ENCODE measurements around the gene HOMEZ. TPM values are rescaled to one million over a fixed set of nuclear protein-coding genes. Genes with fewer than 3 reads are reported as not detected.

The HOMEZ gene
- total RNA-seq, 1 experiment from 2014 or later = 7.6 TPM

- ChIA-PET POLR2A (interaction anchor here (0.6 to 0.9 kb wide), 3 partner anchors 15 to 146 kb away, joined by 3 to 5 read pairs (median 3); partner anchors contain the start of gene BCL2L2), CTCF (interaction anchor here (1.2 to 1.7 kb wide), 2 partner anchors 39 to 201 kb away, joined by 3 to 5 read pairs; no protein-coding TSS in a partner anchor)
- no TSS peak for BruUV-seq (replicated peaks)
- no peaks in the 10 kb centered on the region for H3K27me3 ChIP-seq (ENCODE audit: control insufficient read depth, insufficient read depth, low read length)
- no peak for DNase-seq (ENCODE audit: low read depth, low spot score)
- ATAC-seq = peak; percentile 70
- peaks cover 7% of the 10 kb centered on the region for H3K4me1 ChIP-seq (ENCODE audit: control insufficient read depth, insufficient read depth, low read length)
- peak overlapping the region; percentile 95 for H3K27ac ChIP-seq (ENCODE audit: low read length)
- no peak for TF ChIP-seq POLR2AphosphoS5 (IDR thresholded peaks at IDR 0.05; ENCODE audit: low read depth, low read length)
- no peak for TF ChIP-seq SIN3A (IDR thresholded peaks at IDR 0.05; ENCODE audit: borderline replicate concordance, insufficient read depth, low read depth, low read length)
- TF ChIP-seq TCF7L2 (IDR thresholded peaks at IDR 0.05; ENCODE audit: low read depth, low read length) = no peak
- TF ChIP-seq CTCF (IDR thresholded peaks at IDR 0.05) = no peak
- TF ChIP-seq REST (IDR thresholded peaks at IDR 0.05; ENCODE audit: insufficient read depth in 1 of 2, low read depth in 2 of 2, low read length in 1 of 2) = no peak
- intact Hi-C loops (cut with micrococcal nuclease; ENCODE audit: unreplicated experiment) (loop anchor here (10.0 kb wide), 2 partner anchors 123 to 233 kb away; partner anchors contain the start of genes THTPA and ZFHX2), in situ Hi-C loops (cut with HindIII; ENCODE audit: low pct_unique_long_range_greater_than_20kb, low sequenced_read_pairs) (no loop called here)
- peak overlapping the region; percentile 93 to 97 for H3K4me3 ChIP-seq (ENCODE audit: low read depth in 2 of 2, low read length in 2 of 2)
- peaks cover 21% of the 10 kb centered on the region for H3K36me3 ChIP-seq (ENCODE audit: control insufficient read depth, insufficient read depth, low read length)
- H3K9me3 ChIP-seq (ENCODE audit: control insufficient read depth, insufficient read depth, low read depth, low read length) = no peaks in the 10 kb centered on the region
These were observed 35.9 kb upstream of the HOMEZ start for GRCh38 chr14:23321572-23322547.

- CTCF ChIA-PET = interaction anchor here (1.2 kb wide), 1 partner anchor 40 kb away, joined by 3 read pairs; no protein-coding TSS in a partner anchor
- Histone ChIP-seq H3K36me3 (ENCODE audit: control insufficient read depth, insufficient read depth, low read length) (peaks cover 21% of the 10 kb centered on the region), H3K9me3 (ENCODE audit: control insufficient read depth, insufficient read depth, low read depth, low read length) (no peaks in the 10 kb centered on the region), H3K4me3 (ENCODE audit: low read depth in 2 of 2, low read length in 2 of 2) (peak within 1 kb of the TSS; percentile 93 to 97), H3K27ac (ENCODE audit: low read length) (peak within 1 kb of the TSS; percentile 95), H3K4me1 (ENCODE audit: control insufficient read depth, insufficient read depth, low read length) (peaks cover 7% of the 10 kb centered on the region), H3K27me3 (ENCODE audit: control insufficient read depth, insufficient read depth, low read length) (no peaks in the 10 kb centered on the region)
- DNase-seq (ENCODE audit: low read depth, low spot score) (peak; percentile 97), ATAC-seq (peak; percentile 95)
- intact Hi-C loops (cut with micrococcal nuclease; ENCODE audit: unreplicated experiment) (loop anchor here (10.0 kb wide), 2 partner anchors 124 to 234 kb away; partner anchors contain the start of genes THTPA and ZFHX2), in situ Hi-C loops (cut with HindIII; ENCODE audit: low pct_unique_long_range_greater_than_20kb, low sequenced_read_pairs) (no loop called here)
- POLR2A ChIA-PET = interaction anchor here (0.6 kb wide), 1 partner anchor 60 kb away, joined by 5 read pairs; no protein-coding TSS in a partner anchor
- TF ChIP-seq TCF7L2 (IDR thresholded peaks at IDR 0.05; ENCODE audit: low read depth, low read length) (peak; percentile 39; the same call in 1 of the 2 replicates), SIN3A (IDR thresholded peaks at IDR 0.05; ENCODE audit: borderline replicate concordance, insufficient read depth, low read depth, low read length) (no peak), REST (IDR thresholded peaks at IDR 0.05; ENCODE audit: insufficient read depth in 1 of 2, low read depth in 2 of 2, low read length in 1 of 2) (no peak), POLR2AphosphoS5 (IDR thresholded peaks at IDR 0.05; ENCODE audit: low read depth, low read length) (peak; percentile 85), CTCF (IDR thresholded peaks at IDR 0.05) (no peak)
- no TSS peak for BruUV-seq (replicated peaks)
These were observed 34.9 kb upstream of the HOMEZ start, which contains the start of gene PABPN1 for GRCh38 chr14:23320584-23321571. Gene PABPN1 (plus strand): TSS chr14:23321457. CDS start chr14:23321470, 13 bp downstream.
